ENCODE results near the gene ADAT2. TPM values are rescaled to one million over a fixed set of nuclear protein-coding genes. Genes with fewer than 3 reads are reported as not detected.
"Not testable (repeated sequence)": the region's sequence is repeated elsewhere in the genome, so short reads cannot be mapped to it uniquely, and the experiment has no call there.

Gene ADAT2
- total RNA-seq, 6 experiments from 2014 or later = 3.6 to 5.2 (median 4.2) TPM

GRCh38 chr6:143476545-143476944 is 26.1 kb upstream of the ADAT2 start:
- no peak overlapping the region for H3K4me3 ChIP-seq
- ATAC-seq (no peak), DNase-seq (no peak)
- H3K36me3 ChIP-seq = peaks cover 0 to 15% (median 4%) of the 10 kb centered on the region in 4 donors
- no peak overlapping the region for H3K27ac ChIP-seq
- WGBS (ENCODE audit: insufficient coverage, low coverage, low lambda C conversion rate, missing lambda C conversion rate) = 92% methylated on average over 1 of the region's 1 CpG
- no peaks in the 10 kb centered on the region for H3K4me1 ChIP-seq
- TF ChIP-seq POLR2A (IDR thresholded peaks at IDR 0.05) = no peak
- TF ChIP-seq CTCF (IDR thresholded peaks at IDR 0.05) = no peak
- H3K9me3 ChIP-seq = no peaks in the 10 kb centered on the region
- H3K27me3 ChIP-seq = no peaks in the 10 kb centered on the region
- intact Hi-C loops (cut with DNase I) = no loop called here

GRCh38 chr6:143471822-143472221 is 21.3 kb upstream of the ADAT2 start:
- no peak overlapping the region for H3K27ac ChIP-seq
- H3K4me3 ChIP-seq = no peak overlapping the region
- WGBS (ENCODE audit: insufficient coverage, low coverage, low lambda C conversion rate, missing lambda C conversion rate) = 46% methylated on average over 1 of the region's 1 CpG
- H3K36me3 ChIP-seq = peaks cover 0 to 15% (median 4%) of the 10 kb centered on the region in 4 donors
- TF ChIP-seq POLR2A (IDR thresholded peaks at IDR 0.05) (no peak), CTCF (IDR thresholded peaks at IDR 0.05) (no peak)
- no peak for DNase-seq
- ATAC-seq = no peak
- H3K27me3 ChIP-seq = no peaks in the 10 kb centered on the region
- no peaks in the 10 kb centered on the region for H3K4me1 ChIP-seq
- no peaks in the 10 kb centered on the region for H3K9me3 ChIP-seq
- intact Hi-C loops (cut with DNase I) = no loop called here

GRCh38 chr6:143468823-143469222 is 18.3 kb upstream of the ADAT2 start:
- ATAC-seq; H3K9me3 ChIP-seq; H3K27ac ChIP-seq; H3K4me3 ChIP-seq; intact Hi-C loops (cut with DNase I); H3K27me3 ChIP-seq; H3K36me3 ChIP-seq; H3K4me1 ChIP-seq; DNase-seq: not testable (repeated sequence)
- WGBS (ENCODE audit: insufficient coverage, low coverage, low lambda C conversion rate, missing lambda C conversion rate) = 83% methylated on average over 1 of the region's 2 CpGs

- H3K4me3 ChIP-seq = no peak overlapping the region
- H3K27me3 ChIP-seq = no peaks in the 10 kb centered on the region
- ATAC-seq (no peak), DNase-seq (no peak)
- intact Hi-C loops (cut with DNase I) = no loop called here
- no peak overlapping the region for H3K27ac ChIP-seq
- H3K36me3 ChIP-seq = peaks cover 0 to 7% (median under 1%) of the 10 kb centered on the region in 4 donors
- no peaks in the 10 kb centered on the region for H3K9me3 ChIP-seq
- TF ChIP-seq POLR2A (IDR thresholded peaks at IDR 0.05) = no peak
- TF ChIP-seq CTCF (IDR thresholded peaks at IDR 0.05) = no peak
- no peaks in the 10 kb centered on the region for H3K4me1 ChIP-seq
These were observed 17.5 kb upstream of the ADAT2 start for GRCh38 chr6:143468026-143468425.

GRCh38 chr6:143465546-143465945 is 15.1 kb upstream of the ADAT2 start:
- no peak for TF ChIP-seq CTCF (IDR thresholded peaks at IDR 0.05)
- H3K4me3 ChIP-seq = no peak overlapping the region

More at GRCh38 chr6:143465546-143465945, 15.1 kb upstream of the ADAT2 start:
- no peaks in the 10 kb centered on the region for H3K9me3 ChIP-seq
- no peaks in the 10 kb centered on the region for H3K4me1 ChIP-seq
- WGBS (ENCODE audit: insufficient coverage, low coverage, low lambda C conversion rate, missing lambda C conversion rate) = 78% methylated on average over 2 of the region's 2 CpGs
- ATAC-seq (no peak), DNase-seq (no peak)
- H3K27me3 ChIP-seq = no peaks in the 10 kb centered on the region
- intact Hi-C loops (cut with DNase I) = no loop called here
- no peak overlapping the region for H3K27ac ChIP-seq
- H3K36me3 ChIP-seq = no peaks in the 10 kb centered on the region
